Testis (tissue), 2 donors: ENCODE data around the gene ARHGAP19.

Source experiments
- POLR2A ChIP-seq: fragments of 450-650 bp; IDR thresholded peaks from one replicate; pipeline ENCODE4 v1.6.1; 2017; ENCODE audit warnings: antibody characterized with exemption, mild to moderate bottlenecking, moderate library complexity
- TF ChIP-seq, protein P1 (sequence below), 3 experiments: fragments of 450-650 bp in 2 of 3; fragments of 200-600 bp in 1 of 3; sonication (generic) in 1 of 3; IDR thresholded peaks; one replicate each; pipeline ENCODE4 v1.5.1; 2016 to 2019; ENCODE audit warnings: antibody characterized with exemption in 3 of 3, mild to moderate bottlenecking in 2 of 3, moderate library complexity in 1 of 3

DNA sequence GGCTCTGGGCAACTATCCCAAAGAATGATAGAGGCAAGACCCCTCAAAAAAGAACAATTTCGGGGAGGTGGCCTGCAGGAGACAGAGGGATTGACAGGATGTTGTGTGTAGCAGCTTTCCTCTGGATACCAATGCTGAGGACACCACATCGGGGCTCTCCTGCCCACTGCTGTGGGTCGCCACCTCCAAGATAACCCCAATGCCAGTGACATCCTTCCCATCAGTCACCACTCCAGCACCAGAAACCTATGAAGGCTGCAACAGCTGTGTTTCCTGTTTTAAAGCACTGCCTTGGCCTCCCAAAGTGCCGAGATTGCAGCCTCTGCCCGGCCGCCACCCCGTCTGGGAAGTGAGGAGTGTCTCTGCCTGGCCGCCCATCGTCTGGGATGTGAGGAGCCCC is 17.6 kb downstream of the ARHGAP19 start:
- TF ChIP-seq, protein P1, sequence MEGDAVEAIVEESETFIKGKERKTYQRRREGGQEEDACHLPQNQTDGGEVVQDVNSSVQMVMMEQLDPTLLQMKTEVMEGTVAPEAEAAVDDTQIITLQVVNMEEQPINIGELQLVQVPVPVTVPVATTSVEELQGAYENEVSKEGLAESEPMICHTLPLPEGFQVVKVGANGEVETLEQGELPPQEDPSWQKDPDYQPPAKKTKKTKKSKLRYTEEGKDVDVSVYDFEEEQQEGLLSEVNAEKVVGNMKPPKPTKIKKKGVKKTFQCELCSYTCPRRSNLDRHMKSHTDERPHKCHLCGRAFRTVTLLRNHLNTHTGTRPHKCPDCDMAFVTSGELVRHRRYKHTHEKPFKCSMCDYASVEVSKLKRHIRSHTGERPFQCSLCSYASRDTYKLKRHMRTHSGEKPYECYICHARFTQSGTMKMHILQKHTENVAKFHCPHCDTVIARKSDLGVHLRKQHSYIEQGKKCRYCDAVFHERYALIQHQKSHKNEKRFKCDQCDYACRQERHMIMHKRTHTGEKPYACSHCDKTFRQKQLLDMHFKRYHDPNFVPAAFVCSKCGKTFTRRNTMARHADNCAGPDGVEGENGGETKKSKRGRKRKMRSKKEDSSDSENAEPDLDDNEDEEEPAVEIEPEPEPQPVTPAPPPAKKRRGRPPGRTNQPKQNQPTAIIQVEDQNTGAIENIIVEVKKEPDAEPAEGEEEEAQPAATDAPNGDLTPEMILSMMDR (IDR thresholded peaks at IDR 0.05): no peak
- no peak for TF ChIP-seq POLR2A
